ENCODE measurements around the gene EXPH5. TPM values are rescaled to one million over a fixed set of nuclear protein-coding genes. Genes with fewer than 3 reads are reported as not detected.

EXPH5 gene
- total RNA-seq, 1 experiment from 2014 or later: 18.3 TPM

GRCh38 chr11:108538022-108538424, 55.5 kb downstream of the EXPH5 start:
- CTCF ChIA-PET: no interaction called here
- H3K79me2 ChIP-seq (ENCODE audit: insufficient read depth, low read length): no peaks in the 10 kb centered on the region
- H3K27ac ChIP-seq (ENCODE audit: low read depth, low read length): no peak overlapping the region
- no peak overlapping the region for H3K4me3 ChIP-seq (replicated peaks in 1 of 2; ENCODE audit: low read depth in 1 of 2, low read length in 2 of 2)
- RAD21 ChIA-PET (ENCODE audit: low non-redundant PET in 1 of 2, low total read pairs in 2 of 2, uncharacterized antibody in 2 of 2, unreplicated experiment in 2 of 2): no interaction called here
- ATAC-seq: no peak
- H3K9ac ChIP-seq (ENCODE audit: low read length): no peak overlapping the region
- no peaks in the 10 kb centered on the region for H3K9me2 ChIP-seq (ENCODE audit: insufficient read depth)
- H3K4me1 ChIP-seq (ENCODE audit: control insufficient read depth in 1 of 2, insufficient read depth in 2 of 2, low read length in 2 of 2): no peaks in the 10 kb centered on the region
- H3K36me3 ChIP-seq (ENCODE audit: control insufficient read depth in 1 of 2, insufficient read depth in 2 of 2, low read length in 2 of 2): peaks cover 0 to 3% of the 10 kb centered on the region in 2 experiments; a peak in 2 of 4 replicates
- intact Hi-C loops (cut with micrococcal nuclease): no loop called here
- H3K9me3 ChIP-seq (ENCODE audit: control insufficient read depth in 1 of 2, insufficient read depth in 1 of 2, low read depth in 1 of 2, low read length in 2 of 2): no peaks in the 10 kb centered on the region
- no peaks in the 10 kb centered on the region for H4K20me1 ChIP-seq (ENCODE audit: insufficient read depth)
- H3K27me3 ChIP-seq (ENCODE audit: insufficient read depth, low read length): no peaks in the 10 kb centered on the region
- BruUV-seq (replicated peaks): no TSS peak
- no peak for DNase-seq (ENCODE audit: low read depth, low spot score)
- POLR2A ChIA-PET: no interaction called here
- no peak overlapping the region for H3K4me2 ChIP-seq (ENCODE audit: low read length)
- H2AFZ ChIP-seq (ENCODE audit: low read depth, low read length, poor library complexity, severe bottlenecking): no peak overlapping the region
- TF ChIP-seq EZH2phosphoT487 (IDR thresholded peaks at IDR 0.05; ENCODE audit: borderline replicate concordance) (no peak), YY1 (IDR thresholded peaks at IDR 0.05; ENCODE audit: extremely low read depth, insufficient replicate concordance, low read depth, low read length) (no peak), SRF (IDR thresholded peaks at IDR 0.05; ENCODE audit: low read depth) (no peak), ZFX (IDR thresholded peaks at IDR 0.05) (no peak), POLR2A (IDR thresholded peaks at IDR 0.05; ENCODE audit: borderline replicate concordance, extremely low read depth, insufficient read depth, insufficient read length) (no peak), TCF7L2 (IDR thresholded peaks at IDR 0.05; ENCODE audit: borderline replicate concordance, extremely low read depth, insufficient read depth, insufficient read length) (no peak), CEBPB (IDR thresholded peaks at IDR 0.05; ENCODE audit: low read depth) (no peak), RAD21 (IDR thresholded peaks at IDR 0.05; ENCODE audit: low read depth) (no peak), ZNF274 (IDR thresholded peaks at IDR 0.05; ENCODE audit: low read depth, low read length) (no peak), ELF1 (IDR thresholded peaks at IDR 0.05; ENCODE audit: borderline replicate concordance, low read depth) (no peak), SP1 (IDR thresholded peaks at IDR 0.05; ENCODE audit: low read depth) (no peak), EGR1 (IDR thresholded peaks at IDR 0.05; ENCODE audit: low read depth) (no peak), JUND (IDR thresholded peaks at IDR 0.05) (no peak), CBX3 (IDR thresholded peaks at IDR 0.05; ENCODE audit: low read depth) (no peak), ATF3 (IDR thresholded peaks at IDR 0.05) (no peak), CTCF (IDR thresholded peaks at IDR 0.05 in 2 of 3, conservative IDR thresholded peaks at IDR 0.05 in 1 of 3; ENCODE audit: borderline replicate concordance in 1 of 3, insufficient read depth in 1 of 3, low read depth in 2 of 3, low read length in 2 of 3) (no peak), MAX (IDR thresholded peaks at IDR 0.05) (no peak)
- TF ChIP-seq, protein P1, sequence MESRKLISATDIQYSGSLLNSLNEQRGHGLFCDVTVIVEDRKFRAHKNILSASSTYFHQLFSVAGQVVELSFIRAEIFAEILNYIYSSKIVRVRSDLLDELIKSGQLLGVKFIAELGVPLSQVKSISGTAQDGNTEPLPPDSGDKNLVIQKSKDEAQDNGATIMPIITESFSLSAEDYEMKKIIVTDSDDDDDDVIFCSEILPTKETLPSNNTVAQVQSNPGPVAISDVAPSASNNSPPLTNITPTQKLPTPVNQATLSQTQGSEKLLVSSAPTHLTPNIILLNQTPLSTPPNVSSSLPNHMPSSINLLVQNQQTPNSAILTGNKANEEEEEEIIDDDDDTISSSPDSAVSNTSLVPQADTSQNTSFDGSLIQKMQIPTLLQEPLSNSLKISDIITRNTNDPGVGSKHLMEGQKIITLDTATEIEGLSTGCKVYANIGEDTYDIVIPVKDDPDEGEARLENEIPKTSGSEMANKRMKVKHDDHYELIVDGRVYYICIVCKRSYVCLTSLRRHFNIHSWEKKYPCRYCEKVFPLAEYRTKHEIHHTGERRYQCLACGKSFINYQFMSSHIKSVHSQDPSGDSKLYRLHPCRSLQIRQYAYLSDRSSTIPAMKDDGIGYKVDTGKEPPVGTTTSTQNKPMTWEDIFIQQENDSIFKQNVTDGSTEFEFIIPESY (IDR thresholded peaks at IDR 0.05; ENCODE audit: extremely low read depth, insufficient replicate concordance, low read length): no peak

Data from HCT116 (cell line).